ENCODE measurements around the gene SLC30A3.

DNA sequence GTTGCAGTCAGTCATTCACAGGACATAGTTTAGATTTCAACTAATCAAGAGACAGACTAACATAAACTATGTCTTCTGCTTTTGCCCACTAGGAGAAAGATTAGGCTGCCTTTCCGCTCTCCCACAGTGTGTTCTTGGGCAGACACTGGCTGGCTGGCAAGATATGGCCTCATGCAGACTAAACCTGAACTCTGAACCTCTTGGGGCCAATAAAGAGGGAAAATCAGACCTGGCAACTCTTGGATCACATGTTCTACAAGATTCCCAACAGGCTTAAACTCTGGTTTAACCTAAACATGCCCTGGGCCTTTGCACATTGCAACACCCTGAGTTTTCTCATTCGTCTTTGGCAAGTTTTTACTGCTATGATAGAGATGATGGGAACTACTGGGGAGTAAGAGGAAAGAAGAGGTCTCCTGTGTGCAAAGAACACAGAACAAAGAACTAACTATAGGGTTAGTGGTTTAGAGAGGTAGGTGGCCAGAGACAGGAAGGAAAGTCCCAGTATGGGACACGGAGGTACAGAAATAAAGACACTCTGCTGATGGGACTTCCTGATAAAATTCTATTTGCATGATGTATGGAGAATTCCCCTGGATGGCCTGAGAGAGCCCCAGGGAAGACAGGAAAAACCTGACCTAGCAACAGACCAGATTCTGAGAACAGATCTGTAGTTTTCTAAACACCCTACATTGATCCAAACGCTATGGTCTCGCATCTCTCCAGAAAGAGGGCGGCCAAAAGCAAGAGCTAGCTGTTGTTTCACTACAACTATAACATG, 53.0 kb downstream of the SLC30A3 start:
- TF ChIP-seq ZNF274 (IDR thresholded peaks at IDR 0.05; ENCODE audit: insufficient read depth, insufficient read length) (no peak), FOXK2 (IDR thresholded peaks at IDR 0.05) (no peak), TCF7 (IDR thresholded peaks at IDR 0.05; ENCODE audit: borderline replicate concordance) (no peak), CTCF (IDR thresholded peaks at IDR 0.05 in 2 of 3, conservative IDR thresholded peaks at IDR 0.05 in 1 of 3; ENCODE audit: control insufficient read depth in 2 of 3, extremely low read depth in 1 of 3, insufficient read depth in 1 of 3, low read depth in 3 of 3, low read length in 3 of 3) (no peak; a peak in 1 of 6 replicates), NRF1 (conservative IDR thresholded peaks at IDR 0.05; ENCODE audit: low read depth, low read length) (no peak), CEBPB (IDR thresholded peaks at IDR 0.05; ENCODE audit: borderline replicate concordance in 1 of 2, low read depth in 2 of 2, low read length in 2 of 2) (no peak), CREB1 (IDR thresholded peaks at IDR 0.05; ENCODE audit: low read depth) (no peak), PAX8 (IDR thresholded peaks at IDR 0.05) (no peak), KDM1A (IDR thresholded peaks at IDR 0.05; ENCODE audit: borderline replicate concordance) (no peak), SRF (IDR thresholded peaks at IDR 0.05; ENCODE audit: low read depth in 2 of 2, low read length in 2 of 2) (no peak), ESRRA (IDR thresholded peaks at IDR 0.05; ENCODE audit: low read length) (no peak), ZNF24 (IDR thresholded peaks at IDR 0.05) (no peak), TAF1 (IDR thresholded peaks at IDR 0.05; ENCODE audit: borderline replicate concordance, low read depth, low read length) (no peak)

All from GM12878 (cell line).